ENCODE results near the gene COL23A1. TPM values are rescaled to one million over a fixed set of nuclear protein-coding genes. Genes with fewer than 3 reads are reported as not detected.

Gene COL23A1
- total RNA-seq, 1 experiment from 2014 or later, result not detected

DNA sequence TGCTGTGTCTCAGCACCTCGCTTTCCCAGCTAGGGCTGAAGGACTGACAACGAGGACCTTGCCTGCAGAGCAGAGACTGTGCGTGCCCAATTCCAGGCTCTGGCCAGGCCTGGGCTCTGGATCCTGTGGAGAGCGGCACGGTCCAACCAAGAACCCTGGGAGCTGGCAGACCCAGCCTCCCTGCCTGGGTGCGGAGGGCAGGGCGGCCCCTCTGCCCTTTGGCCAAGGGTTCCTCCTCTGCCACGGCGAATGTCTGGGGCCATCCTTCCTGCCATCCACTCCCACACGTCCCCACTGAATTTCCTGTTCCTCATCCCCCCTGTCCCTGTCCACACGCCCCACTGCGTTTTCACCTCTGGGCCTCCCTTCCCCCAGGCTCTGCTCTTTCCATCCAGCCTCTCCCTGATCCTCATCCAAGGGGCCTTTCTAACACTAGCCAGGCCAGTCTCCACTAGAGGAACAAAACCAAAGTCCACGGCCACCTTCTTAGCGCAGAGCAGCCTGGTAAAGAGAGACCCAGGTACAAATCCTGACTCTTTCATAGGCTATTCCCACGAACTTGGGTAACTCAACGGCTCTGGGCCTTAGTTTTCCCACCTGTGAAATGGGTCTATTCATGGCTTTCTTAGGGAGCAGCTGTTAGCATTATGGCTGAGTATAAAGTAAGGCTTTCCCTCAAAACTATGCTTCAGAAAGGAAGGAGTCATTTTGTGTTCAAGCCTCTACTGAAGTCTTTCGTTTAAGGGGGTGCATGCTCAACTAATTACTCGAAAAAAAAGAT is 262.1 kb downstream of the COL23A1 start:
- POLR2A ChIA-PET (ENCODE audit: low non-redundant PET), result no interaction called here
- no peak for TF ChIP-seq CTCF (conservative IDR thresholded peaks at IDR 0.05; ENCODE audit: low read depth, low read length)
- no peak for TF ChIP-seq EZH2 (IDR thresholded peaks at IDR 0.05; ENCODE audit: borderline replicate concordance, low read depth, low read length, poor library complexity, severe bottlenecking)
- Histone ChIP-seq H3K27me3 (replicated peaks; ENCODE audit: insufficient read depth, low read depth, low read length, poor library complexity) (no peaks in the 10 kb centered on the region), H3K36me3 (ENCODE audit: insufficient read depth, low read length, poor library complexity, severe bottlenecking) (no peaks in the 10 kb centered on the region), H3K27ac (ENCODE audit: low read depth, low read length, poor library complexity, severe bottlenecking) (no peak overlapping the region), H3K4me3 (ENCODE audit: low read depth, low read length, poor library complexity, severe bottlenecking) (no peak overlapping the region), H3K9me3 (ENCODE audit: low read depth, low read length, poor library complexity, severe bottlenecking) (no peaks in the 10 kb centered on the region), H3K4me1 (ENCODE audit: insufficient read depth, low read length, poor library complexity, severe bottlenecking) (no peaks in the 10 kb centered on the region)
- intact Hi-C loops (cut with micrococcal nuclease; ENCODE audit: unreplicated experiment), result no loop called here
- no TSS peak for BruUV-seq (replicated peaks)
- DNase-seq (ENCODE audit: low spot score), result no peak
- CTCF ChIA-PET, result no interaction called here

GRCh38 chr5:178327446-178327845 is 262.7 kb downstream of the COL23A1 start:
- no peaks in the 10 kb centered on the region for H3K4me1 ChIP-seq (ENCODE audit: insufficient read depth, low read length, poor library complexity, severe bottlenecking)

GRCh38 chr5:178326374-178326715 is 263.8 kb downstream of the COL23A1 start:
- H3K4me3 ChIP-seq (ENCODE audit: low read depth, low read length, poor library complexity, severe bottlenecking), result no peak overlapping the region
- CTCF ChIA-PET, result interaction anchor here (0.6 kb wide), 1 partner anchor 13 kb away, joined by 3 read pairs; no protein-coding TSS in a partner anchor

More at GRCh38 chr5:178327446-178327845, 262.7 kb downstream of the COL23A1 start:
- TF ChIP-seq EZH2 (IDR thresholded peaks at IDR 0.05; ENCODE audit: borderline replicate concordance, low read depth, low read length, poor library complexity, severe bottlenecking), result no peak
- no peak for TF ChIP-seq CTCF (conservative IDR thresholded peaks at IDR 0.05; ENCODE audit: low read depth, low read length)
- Histone ChIP-seq H3K9me3 (ENCODE audit: low read depth, low read length, poor library complexity, severe bottlenecking) (no peaks in the 10 kb centered on the region), H3K36me3 (ENCODE audit: insufficient read depth, low read length, poor library complexity, severe bottlenecking) (no peaks in the 10 kb centered on the region), H3K4me3 (ENCODE audit: low read depth, low read length, poor library complexity, severe bottlenecking) (no peak overlapping the region), H3K27me3 (replicated peaks; ENCODE audit: insufficient read depth, low read depth, low read length, poor library complexity) (no peaks in the 10 kb centered on the region), H3K27ac (ENCODE audit: low read depth, low read length, poor library complexity, severe bottlenecking) (no peak overlapping the region)
- no TSS peak for BruUV-seq (replicated peaks)
- intact Hi-C loops (cut with micrococcal nuclease; ENCODE audit: unreplicated experiment), result no loop called here
- no peak for DNase-seq (ENCODE audit: low spot score)
- ChIA-PET POLR2A (ENCODE audit: low non-redundant PET) (no interaction called here), CTCF (no interaction called here)

More at GRCh38 chr5:178326374-178326715, 263.8 kb downstream of the COL23A1 start:
- Histone ChIP-seq H3K27me3 (replicated peaks; ENCODE audit: insufficient read depth, low read depth, low read length, poor library complexity) (no peaks in the 10 kb centered on the region), H3K36me3 (ENCODE audit: insufficient read depth, low read length, poor library complexity, severe bottlenecking) (no peaks in the 10 kb centered on the region), H3K27ac (ENCODE audit: low read depth, low read length, poor library complexity, severe bottlenecking) (no peak overlapping the region), H3K4me1 (ENCODE audit: insufficient read depth, low read length, poor library complexity, severe bottlenecking) (no peaks in the 10 kb centered on the region), H3K9me3 (ENCODE audit: low read depth, low read length, poor library complexity, severe bottlenecking) (no peaks in the 10 kb centered on the region)
- intact Hi-C loops (cut with micrococcal nuclease; ENCODE audit: unreplicated experiment), result no loop called here
- TF ChIP-seq EZH2 (IDR thresholded peaks at IDR 0.05; ENCODE audit: borderline replicate concordance, low read depth, low read length, poor library complexity, severe bottlenecking), result no peak
- no peak for TF ChIP-seq CTCF (conservative IDR thresholded peaks at IDR 0.05; ENCODE audit: low read depth, low read length)
- no TSS peak for BruUV-seq (replicated peaks)
- POLR2A ChIA-PET (ENCODE audit: low non-redundant PET), result interaction anchor here (0.6 kb wide), 1 partner anchor 38 kb away, joined by 3 read pairs; no protein-coding TSS in a partner anchor
- DNase-seq (ENCODE audit: low spot score), result no peak
